HG02884 (cell line): ENCODE measurements around the gene CHCHD10.

Experiments
- ATAC-seq: cut with Tn5 transposase; IDR thresholded peaks from one replicate; pipeline ENCODE4 v1.9.1; 2021; ENCODE audit warnings: mild to moderate bottlenecking, moderate library complexity; ENCODE audit not compliant: unreplicated experiment

The CHCHD10 gene

DNA sequence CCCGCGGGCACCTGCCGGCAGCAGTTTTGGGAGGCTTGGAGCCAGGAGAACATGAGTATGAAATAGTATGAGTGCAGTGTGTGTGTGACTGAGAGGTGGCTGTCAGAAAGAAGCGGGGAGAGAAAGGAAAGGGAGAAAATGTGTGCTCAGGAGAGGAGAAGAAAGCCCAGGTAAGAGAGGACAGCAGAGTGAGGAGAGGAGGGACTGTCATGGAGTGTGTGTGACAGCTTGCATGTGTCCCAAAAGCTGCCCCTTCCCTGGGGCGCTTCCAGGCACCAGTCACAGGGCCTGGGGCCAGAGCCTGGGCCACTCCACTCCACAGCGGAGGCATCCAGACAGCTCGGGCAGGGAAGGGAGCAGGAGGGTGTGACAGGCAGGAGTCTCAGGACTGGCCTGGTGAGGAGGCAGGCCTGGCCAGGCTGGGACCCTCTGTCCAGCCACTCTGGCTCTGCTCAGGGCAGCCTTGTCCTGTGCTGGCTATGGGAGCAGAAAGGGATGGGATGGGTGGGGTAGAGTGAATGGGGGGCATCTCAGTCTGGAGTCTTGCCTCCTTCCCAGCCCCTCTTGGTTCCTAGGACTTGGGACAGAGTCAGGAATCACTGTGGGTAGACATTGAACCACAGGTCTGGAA is 5.8 kb upstream of the CHCHD10 start:
- ATAC-seq, result no peak

DNA sequence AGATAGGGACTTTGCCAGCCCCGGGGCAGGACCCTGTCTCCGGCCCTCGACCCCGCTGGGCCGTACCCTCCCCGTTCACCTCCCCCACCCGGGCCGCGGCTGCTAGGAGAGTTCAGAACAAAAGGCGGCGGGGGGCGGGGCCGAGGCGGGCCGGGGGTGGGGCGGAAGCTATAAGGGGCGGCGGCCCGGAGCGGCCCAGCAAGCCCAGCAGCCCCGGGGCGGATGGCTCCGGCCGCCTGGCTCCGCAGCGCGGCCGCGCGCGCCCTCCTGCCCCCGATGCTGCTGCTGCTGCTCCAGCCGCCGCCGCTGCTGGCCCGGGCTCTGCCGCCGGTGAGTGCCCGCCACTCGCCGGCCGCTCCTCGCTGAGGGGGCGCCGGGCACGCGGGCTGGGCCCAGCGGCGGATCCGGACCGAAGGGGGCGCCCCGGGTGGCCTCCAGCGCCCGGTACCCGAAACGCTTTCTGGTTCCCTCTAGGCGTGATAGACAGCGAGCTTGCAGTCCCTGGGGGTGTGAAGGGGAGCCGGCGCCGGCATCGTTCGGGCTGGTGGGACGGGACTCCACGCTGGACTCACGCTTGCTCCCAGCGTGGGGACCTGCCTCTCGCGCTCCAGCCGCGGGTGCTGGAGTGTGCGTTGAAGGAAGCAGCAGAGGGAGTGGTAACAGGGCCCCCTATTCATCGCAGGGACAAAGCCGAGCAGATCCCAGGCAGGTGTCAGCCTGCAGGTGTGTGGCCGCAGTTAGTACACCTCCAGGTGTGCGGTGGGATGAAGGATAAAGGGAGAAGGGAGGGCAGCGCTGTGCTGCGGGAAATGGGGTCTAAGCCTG is 5.1 kb upstream of the CHCHD10 start, which contains the start of gene MMP11:
MMP11 (plus strand) TSS at position 201 of the 825 bp plus-strand sequence; CDS start at position 223, 22 bp downstream.
- no peak for ATAC-seq

DNA sequence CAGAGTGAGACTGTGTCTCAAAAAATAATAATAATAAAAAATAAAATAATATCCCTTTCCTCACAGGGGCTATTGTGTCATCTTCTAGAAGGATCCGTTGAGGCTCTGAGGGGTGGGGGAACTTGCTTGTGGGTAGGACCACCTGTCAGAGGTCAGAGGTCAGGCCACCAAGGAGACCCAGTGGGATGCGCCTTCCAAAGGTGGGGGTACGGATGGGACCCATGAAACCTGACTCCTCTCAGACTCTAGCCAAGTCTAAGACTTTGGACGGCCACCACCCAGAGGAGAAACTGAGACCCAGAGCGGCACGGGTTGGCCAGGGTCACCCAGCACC is 4.5 kb upstream of the CHCHD10 start:
- no peak for ATAC-seq

DNA sequence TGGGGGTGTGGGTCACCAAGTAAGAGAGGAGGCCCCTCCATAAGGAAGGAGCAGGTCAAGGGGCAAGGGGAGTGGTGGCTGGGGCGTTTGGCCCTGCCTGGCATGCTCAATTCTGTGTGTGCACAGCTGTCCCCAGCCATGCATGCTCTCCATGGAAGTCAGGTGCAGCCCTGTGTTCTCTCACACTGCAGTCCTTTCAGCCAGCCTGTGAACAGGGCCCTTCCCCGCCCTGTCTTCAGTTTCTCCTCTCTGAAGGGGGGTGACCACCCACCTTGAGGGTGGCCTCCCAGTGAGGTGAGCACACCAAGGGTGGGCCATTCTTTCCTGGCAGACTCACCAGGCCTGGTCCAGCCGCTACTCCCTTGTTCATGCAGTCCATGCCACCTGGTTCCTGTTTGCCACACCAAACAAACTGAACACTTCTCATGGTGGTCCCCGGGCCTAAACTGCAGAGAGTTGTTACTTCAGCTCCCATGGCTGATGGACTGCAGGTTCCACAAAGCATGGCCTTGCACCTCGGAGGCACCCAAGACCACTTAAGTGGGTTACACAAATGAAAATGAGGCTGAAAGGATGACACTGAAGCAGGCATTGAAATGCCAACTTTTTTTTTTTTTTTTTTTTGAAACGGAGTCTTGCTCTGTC is 1.7 kb upstream of the CHCHD10 start:
- ATAC-seq, result no peak

DNA sequence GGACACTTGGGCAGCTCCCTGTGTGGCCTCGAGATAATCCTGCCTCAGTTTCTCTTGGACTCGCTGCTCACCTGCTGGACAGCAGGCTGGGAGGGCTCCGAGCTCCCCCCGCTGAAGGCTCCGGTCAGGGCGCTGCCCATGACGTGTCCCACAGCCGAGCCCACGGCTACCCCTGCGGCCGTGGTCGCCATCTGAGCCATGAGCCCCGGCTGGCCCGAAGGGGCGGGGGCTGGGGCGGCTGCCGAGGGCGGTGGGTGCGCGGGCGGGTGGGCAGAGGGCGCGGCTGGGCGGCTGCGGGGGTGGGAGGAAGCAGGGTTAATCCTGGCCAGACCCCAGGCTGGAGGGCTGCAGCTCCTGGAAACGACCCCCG is 484 bp downstream of the CHCHD10 start:
- ATAC-seq, result no peak

DNA sequence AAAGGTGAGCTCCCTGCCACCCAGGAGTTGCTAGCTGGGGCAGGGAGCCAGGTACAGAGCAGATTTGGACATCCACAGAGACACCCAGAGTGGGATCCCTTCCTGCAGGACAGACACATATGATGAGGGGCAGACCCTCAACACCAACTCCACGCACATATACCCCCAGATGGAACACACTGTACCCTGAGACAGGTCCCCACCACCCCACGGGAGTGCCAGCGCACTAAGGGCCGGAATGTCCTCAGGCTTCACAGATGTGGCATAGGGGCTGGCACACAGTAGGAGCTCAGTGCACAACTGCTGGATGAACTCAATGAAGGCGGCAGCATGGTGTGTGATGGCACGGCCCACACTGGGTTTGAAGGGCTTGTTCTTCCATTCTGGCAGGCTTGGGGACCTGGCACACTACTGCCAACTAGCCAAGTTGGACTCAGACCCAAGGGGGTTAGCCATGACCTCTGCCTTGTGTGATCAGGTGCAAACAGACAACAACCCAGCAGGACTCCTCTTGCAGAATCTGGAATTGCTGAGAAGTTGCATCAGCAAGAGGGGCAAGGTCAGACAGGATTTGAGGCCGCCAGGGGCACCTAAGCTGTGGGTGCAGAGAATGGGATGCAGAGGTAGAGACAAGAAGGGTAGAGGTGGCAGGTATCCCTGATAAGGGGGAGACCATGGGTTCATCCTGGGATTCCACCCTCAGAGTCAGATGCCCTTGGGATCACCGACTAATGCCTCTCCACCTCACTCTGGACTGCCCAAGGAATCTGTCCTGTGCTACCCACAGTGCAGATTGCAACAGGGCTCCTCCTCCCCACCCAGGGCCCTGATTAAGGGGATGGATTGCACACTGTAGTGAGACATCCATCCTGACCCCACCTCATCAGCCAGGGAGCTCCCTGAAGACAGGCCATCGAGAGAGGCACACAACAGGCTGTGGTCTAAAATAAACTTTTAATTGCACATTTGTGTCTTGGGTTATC is 2.6 kb downstream of the CHCHD10 start:
- no peak for ATAC-seq

DNA sequence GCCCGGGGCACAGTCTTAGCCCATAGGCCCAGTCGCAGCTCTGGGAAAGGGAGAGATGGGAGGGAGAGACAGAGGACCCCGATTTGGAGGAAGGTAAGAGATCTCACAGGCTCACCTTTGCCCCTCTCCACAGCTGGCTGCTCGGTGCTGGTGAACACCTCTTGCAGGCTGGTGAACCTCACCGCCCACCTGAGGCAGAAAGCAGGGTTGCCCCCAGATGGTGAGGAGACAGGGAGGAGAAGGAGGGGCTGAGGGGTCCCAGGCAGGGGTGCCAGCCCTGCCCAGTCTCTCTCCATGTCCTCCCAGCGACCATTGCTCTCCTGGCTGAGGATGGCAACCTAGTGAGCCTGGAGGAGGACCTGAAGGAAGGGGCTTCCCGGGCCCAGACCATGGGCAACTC is 3.8 kb downstream of the CHCHD10 start:
- ATAC-seq, result no peak

DNA sequence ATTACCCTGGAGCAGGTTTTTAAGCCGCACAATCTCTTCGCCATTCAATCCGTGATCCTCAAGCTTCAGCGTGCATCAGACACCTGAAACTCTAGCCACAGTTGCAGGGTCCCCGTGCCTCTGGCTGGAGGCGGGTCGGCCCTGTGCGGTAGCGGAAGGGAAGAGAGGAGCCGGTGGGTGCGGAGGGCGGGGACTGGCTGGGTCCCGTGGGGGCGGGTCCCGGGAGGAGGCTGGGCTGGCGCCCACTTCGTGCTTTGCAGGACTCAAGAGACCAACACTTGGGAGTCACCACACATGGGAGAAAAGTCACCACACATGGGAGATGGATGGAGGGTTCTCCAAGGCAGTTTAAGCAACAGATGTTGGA is 4.2 kb downstream of the CHCHD10 start:
- no peak for ATAC-seq

DNA sequence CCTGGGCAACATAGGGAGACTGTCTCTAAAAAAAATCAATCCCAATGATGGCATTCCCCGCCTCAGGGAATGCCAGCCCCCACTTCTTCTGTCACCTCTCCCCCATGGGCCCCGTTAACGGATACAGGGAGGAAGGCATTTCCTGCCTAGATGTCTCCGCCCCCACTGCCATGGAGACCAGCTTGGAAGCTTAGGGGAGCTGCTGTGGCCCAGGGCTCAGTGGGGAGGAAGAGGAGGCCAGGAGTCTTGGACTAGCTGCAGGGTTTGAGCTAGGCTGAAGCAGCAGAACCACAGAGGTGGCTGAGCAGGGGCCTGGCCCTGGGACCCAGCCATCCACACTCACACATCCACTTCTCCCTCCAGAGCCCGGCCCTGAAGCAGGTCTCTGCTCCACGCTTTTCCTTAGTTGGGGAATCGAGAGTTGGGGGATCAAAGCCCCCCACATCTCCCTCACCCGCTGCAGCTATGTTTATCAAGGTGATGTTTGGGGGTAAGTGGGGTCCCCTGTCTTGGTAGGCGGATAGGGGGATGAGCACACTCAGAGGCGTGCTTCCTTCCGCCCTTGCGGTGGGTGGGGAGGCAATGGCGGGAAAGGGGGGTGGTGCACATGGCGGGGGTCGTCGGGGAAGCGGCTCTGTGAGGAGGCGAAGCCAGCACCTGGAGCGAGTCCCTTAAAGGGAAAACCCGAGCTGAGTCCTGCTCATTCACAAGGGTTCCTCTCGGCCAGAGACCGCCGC is 4.8 kb downstream of the CHCHD10 start, which contains the start of gene C22orf15:
C22orf15 (plus strand) TSS at position 149 of the 737 bp plus-strand sequence; CDS start at position 466, 317 bp downstream.
- no peak for ATAC-seq

DNA sequence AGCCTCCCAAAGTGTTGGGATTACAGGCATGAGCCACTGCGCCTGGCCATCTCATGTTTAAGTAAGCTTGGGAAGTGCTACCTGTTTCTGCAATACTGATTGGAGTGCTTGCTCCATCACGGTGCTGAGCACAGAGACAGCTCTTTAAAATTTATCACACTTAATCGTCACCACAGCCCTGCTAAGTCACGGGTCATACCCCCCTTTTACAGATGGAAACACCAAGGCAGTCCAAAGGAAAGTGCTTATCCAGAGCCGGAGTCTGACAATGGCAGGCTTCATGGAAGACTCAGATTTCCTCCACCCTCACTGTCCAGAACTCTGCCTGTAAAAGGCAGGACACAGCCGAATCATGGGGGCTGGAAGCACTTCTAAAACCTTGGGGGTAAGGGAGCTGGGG is 7.7 kb downstream of the CHCHD10 start:
- no peak for ATAC-seq

DNA sequence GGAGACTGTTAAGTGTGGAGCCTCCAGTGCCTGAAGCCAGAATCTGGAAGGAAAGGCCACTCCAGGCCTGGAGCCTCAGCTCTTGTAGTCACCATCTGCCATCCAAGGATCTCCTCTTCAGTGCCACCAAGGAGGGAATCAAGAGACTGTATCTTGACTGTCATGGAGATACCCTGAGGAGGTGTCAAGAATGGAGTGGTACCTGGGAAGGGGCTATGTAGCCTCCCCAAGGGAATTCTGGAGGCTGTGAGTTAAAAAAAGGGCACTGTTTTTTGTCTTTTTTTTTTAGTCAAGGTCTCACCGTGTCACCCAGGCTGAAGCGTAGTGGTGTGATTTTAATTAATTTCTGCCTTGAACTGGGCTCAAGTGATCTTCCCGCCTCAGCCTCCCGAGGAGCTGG is 8.2 kb downstream of the CHCHD10 start:
- ATAC-seq, result no peak

DNA sequence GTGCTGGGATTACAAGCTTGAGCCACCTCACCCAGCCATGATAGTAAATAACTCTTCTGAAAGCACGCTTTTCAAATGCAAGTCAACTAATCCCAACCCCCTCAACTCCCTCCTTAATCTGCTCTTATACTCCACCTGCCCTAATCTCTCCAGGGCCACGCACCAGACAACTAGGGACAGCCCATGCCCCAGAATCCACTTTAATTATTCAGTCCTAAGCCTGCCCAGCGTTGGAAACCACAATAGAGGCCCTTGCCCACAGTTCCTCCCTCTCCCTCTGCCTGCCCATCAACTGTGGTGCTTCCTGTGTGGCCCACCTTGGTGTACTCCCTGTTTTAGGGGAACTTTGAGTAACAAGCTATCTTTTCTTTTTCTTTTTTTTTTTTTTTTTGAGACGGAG is 10.9 kb downstream of the CHCHD10 start:
- no peak for ATAC-seq

DNA sequence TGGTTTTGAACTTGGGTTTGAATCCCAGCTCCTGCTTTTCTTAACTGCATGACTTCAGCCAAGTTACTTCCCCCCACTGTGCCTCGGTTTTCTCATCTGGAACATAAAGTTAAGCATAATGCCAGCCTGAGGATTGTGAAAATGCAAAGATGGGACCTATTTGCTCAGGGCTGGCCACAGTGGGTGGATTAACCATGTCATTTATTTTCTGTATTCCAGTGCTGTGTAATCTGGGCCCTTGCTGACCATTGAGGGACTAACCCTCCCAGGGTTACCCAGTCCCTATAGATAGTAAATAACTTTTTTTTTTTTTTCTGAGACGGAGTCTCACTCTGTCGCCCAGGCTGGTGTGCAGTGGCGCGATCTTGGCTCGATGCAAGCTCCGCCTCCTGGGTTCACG is 12.1 kb downstream of the CHCHD10 start:
- no peak for ATAC-seq

DNA sequence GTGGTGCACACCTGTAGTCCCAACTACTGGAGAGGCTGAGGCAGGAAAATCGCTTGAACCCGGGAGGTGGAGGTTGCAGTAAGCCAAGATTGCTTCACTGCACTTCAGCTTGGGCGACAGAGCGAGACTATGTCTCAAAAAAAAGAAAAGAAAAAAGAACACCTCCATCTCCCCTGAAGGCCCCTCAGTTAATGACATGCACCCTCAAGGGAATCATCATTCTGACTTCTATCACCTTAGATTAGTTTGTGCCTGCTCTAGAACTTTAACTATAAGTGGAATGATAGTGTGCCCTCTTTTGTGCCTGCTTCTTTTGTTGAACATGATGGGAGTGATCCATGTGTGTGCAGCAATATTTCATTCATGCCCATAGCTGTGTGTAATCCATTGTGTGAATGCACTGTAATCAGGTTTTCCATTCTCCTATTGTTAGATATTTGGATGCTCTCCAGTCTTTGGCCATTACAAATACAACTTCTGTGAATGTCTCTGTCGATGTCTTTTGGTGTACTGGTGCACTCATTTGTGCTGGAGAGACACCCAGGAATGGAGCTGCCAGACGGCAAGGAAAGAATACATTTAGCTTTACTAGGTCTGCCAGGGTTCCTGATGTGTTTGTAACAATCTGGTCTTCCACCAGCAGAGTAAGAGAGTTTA is 12.7 kb downstream of the CHCHD10 start:
- no peak for ATAC-seq

DNA sequence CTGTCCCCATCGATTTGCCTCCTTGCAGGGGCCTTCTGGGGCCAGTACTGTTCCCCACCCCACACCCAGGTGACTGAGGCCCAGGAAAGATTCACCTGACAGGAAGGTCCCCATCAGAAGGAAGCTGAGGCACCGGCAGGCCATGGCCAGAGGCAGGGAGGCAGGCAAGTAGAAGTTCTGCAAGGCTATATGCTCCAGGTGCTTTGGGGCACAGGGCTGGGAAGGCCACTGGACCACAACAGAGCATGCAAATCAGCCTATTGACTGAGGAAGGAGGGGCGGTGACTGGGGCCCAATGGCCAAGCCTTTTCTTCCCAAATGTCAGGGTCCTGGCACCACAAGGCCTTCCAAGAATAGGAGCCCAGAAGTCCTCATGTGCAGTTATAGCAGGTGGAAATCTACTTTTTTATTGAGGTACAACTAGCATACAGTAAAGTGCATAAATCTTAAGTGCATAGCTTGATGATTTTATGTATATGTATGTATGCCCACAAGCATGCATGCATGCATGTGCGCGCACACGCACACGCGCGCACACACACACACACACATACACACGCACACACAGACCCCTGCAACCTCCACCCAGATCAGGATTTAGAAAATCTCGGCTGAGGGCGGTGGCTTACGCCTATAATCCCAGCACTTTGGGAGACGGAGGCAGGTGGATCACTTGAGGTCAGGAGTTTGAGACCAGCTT is 13.4 kb downstream of the CHCHD10 start, which contains the start of gene VPREB3:
VPREB3 (minus strand) TSS at position 206 of the 700 bp plus-strand sequence; CDS start at position 144, 62 bp downstream.
- ATAC-seq, result no peak

DNA sequence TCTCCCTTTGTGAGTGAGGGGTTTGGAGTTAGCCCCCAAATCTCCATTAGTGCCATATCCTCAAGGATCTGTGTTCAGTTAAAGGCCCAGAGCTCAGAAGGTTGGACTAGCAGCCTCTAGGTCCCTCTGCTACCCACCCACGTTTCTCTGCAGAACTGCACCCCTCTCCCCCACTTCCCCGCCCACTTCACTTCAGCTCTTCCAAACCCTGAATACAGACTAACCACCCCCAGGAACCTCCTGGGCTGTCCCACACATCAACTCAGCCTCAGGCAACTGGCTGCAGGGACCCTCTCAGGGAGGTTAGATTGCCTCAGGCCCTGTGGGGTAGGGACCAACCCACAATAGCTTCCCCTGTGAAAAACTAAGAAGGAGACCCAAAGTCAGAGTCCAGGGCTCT is 14.4 kb downstream of the CHCHD10 start:
- no peak for ATAC-seq

DNA sequence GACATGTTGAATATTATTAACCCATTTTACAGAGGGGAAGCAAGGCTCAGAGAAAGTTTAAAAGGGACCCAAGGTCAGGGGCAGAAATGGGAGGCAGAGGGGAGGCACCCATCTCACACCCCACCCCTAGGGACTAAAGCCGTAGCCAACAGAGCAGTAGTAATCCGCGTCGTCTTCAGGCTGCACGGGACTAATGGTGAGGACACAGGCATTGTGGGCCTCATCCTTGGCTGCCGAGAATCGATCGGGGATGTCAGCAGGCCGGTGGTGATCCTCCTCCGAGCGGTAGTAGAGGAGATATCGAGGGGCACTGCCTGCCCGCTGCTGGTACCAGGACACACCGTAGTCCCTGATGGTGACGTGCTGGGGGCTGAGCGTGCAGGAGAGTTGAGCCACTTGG is 15.0 kb downstream of the CHCHD10 start:
- ATAC-seq, result no peak

DNA sequence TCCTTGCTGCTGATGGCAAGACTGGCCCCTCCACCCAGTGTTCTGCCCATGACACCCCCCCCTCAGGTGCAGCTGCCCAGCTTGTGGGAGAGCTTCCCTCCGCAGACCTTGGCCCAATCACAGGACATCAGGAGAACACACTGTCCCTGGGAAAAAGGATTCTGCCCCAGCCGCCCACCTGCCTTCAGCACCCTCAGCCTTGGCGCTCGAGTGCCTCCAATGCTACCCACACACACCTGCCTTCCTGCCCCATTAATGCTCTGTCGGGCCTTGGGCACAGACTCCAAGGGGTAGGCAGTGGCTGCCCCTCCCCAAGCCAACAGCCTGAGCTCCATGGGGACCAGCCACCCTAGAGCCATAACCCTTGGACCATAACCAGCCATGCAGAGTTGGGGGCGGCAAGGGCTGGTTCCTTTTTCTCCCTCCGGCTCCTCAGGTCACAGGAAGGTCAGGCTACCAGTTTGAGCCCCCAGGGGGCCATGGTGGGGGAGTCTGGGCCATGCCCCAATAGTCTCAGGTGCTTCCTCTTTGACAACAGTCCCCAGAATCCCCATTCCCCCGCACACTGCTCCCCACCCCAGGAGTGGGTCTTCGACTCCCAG is 15.6 kb downstream of the CHCHD10 start:
- ATAC-seq, result no peak
